Osteocyte (in vitro differentiated cells): ENCODE results near the gene TTLL10. TPM values are rescaled to one million over a fixed set of nuclear protein-coding genes. Genes with fewer than 3 reads are reported as not detected.

ENCODE experiments used
- DNase-seq: peaks from one replicate; pipeline ENCODE4 v3.0.0; 2021; ENCODE audit warnings: mixed read lengths; ENCODE audit not compliant: unreplicated experiment; ENCODE audit errors: extremely low spot score
- H3K27ac Mint-ChIP-seq: one replicate; pipeline ENCODE4 v1.8.0; 2021; ENCODE audit warnings: mild to moderate bottlenecking, mixed read lengths; ENCODE audit not compliant: unreplicated experiment
- H3K27me3 Mint-ChIP-seq: one replicate; pipeline ENCODE4 v1.8.0; 2021; ENCODE audit warnings: mixed read lengths; ENCODE audit not compliant: unreplicated experiment
- H3K36me3 Mint-ChIP-seq: one replicate; pipeline ENCODE4 v1.8.0; 2021; ENCODE audit warnings: mixed read lengths; ENCODE audit not compliant: unreplicated experiment
- H3K4me1 Mint-ChIP-seq: one replicate; pipeline ENCODE4 v1.8.0; 2021; ENCODE audit warnings: mixed read lengths; ENCODE audit not compliant: unreplicated experiment
- H3K4me3 Mint-ChIP-seq: one replicate; pipeline ENCODE4 v1.8.0; 2021; ENCODE audit warnings: mild to moderate bottlenecking, moderate library complexity, mixed read lengths; ENCODE audit not compliant: unreplicated experiment
- H3K9me3 Mint-ChIP-seq: one replicate; pipeline ENCODE4 v1.8.0; 2021; ENCODE audit warnings: mixed read lengths; ENCODE audit not compliant: unreplicated experiment
- CTCF ChIP-seq: fragments of 200-600 bp; sonication (generic); IDR thresholded peaks from 2 replicates; pipeline ENCODE4 v1.5.0; 2021; ENCODE audit warnings: antibody characterized with exemption, mild to moderate bottlenecking, moderate library complexity
- total RNA-seq: library from RNA; stranded (reverse); gene quantifications from 2 replicates; pipeline ENCODE4 v1.2.1, GENCODE V29; 2021

Gene TTLL10
- total RNA-seq, 1 donor from 2014 or later, result not detected

DNA sequence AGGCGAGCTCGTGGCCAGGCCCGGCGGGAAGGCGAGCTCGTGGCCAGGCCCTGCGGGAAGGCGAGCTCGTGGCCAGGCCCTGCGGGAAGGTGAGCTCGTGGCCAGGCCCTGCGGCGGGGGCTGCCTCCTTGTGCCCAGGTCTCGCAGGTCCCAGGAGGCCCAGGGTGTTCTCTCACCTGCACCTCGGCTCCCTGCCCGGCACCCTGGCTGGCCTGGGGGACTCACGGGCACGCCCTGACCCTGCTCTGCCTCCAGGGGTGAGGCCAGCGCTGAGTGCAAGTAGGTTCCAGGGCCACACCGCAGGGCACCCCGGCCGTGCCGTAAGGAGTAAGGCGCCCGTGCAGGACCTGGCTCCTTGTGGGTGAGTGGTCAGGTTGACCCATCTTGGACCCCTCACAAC lies 53.7 kb downstream of the TTLL10 start:
- no peak overlapping the region for H3K4me3 Mint-ChIP-seq

GRCh38 chr1:1228187-1228586 lies 54.5 kb downstream of the TTLL10 start:
- Mint-ChIP-seq H3K4me3 (no peak overlapping the region), H3K27ac (no peak overlapping the region), H3K36me3 (peaks cover 16% of the 10 kb centered on the region), H3K9me3 (no peaks in the 10 kb centered on the region), H3K4me1 (peaks cover 17% of the 10 kb centered on the region), H3K27me3 (no peaks in the 10 kb centered on the region)
- no peak for TF ChIP-seq CTCF
- DNase-seq, result no peak

More for the DNA sequence above, 53.7 kb downstream of the TTLL10 start:
- H3K4me1 Mint-ChIP-seq, result peaks cover 17% of the 10 kb centered on the region
- no peaks in the 10 kb centered on the region for H3K27me3 Mint-ChIP-seq
- no peak for TF ChIP-seq CTCF
- peaks cover 22% of the 10 kb centered on the region for H3K36me3 Mint-ChIP-seq
- no peak for DNase-seq
- no peaks in the 10 kb centered on the region for H3K9me3 Mint-ChIP-seq
- no peak overlapping the region for H3K27ac Mint-ChIP-seq

- no peak overlapping the region for H3K4me3 Mint-ChIP-seq
- TF ChIP-seq CTCF, result no peak
- H3K4me1 Mint-ChIP-seq, result peaks cover 21% of the 10 kb centered on the region
- H3K27ac Mint-ChIP-seq, result no peak overlapping the region
- H3K36me3 Mint-ChIP-seq, result peaks cover 15% of the 10 kb centered on the region
- H3K27me3 Mint-ChIP-seq, result no peaks in the 10 kb centered on the region
- no peaks in the 10 kb centered on the region for H3K9me3 Mint-ChIP-seq
- no peak for DNase-seq
Measured at GRCh38 chr1:1228596-1229321, 55.1 kb downstream of the TTLL10 start.

DNA sequence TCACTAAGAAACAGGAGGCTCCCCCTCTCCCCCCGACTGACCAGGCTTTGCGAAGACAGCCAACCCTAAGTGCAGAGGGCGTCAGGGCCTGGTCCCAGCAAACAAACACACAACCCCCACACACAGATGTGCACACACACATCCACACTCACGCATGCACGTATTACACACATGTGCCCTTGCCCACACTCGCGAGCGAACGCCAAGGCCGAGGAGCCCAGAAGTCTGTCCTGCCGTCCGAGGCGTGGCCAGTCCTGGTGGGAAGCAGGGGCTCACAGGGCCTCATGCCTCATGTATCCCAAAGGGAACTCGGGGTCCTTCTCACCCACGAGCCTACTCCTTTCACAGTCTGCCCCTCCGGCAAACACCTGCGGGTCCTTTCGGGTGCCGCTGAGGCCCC lies 56.1 kb downstream of the TTLL10 start:
- Mint-ChIP-seq H3K36me3 (peaks cover 14% of the 10 kb centered on the region), H3K4me1 (peaks cover 31% of the 10 kb centered on the region), H3K9me3 (no peaks in the 10 kb centered on the region), H3K4me3 (peak overlapping the region; percentile 36), H3K27me3 (no peaks in the 10 kb centered on the region), H3K27ac (peak overlapping the region; percentile 5)
- DNase-seq, result no peak
- no peak for TF ChIP-seq CTCF

GRCh38 chr1:1230656-1231399 lies 57.1 kb downstream of the TTLL10 start:
- Mint-ChIP-seq H3K9me3 (no peaks in the 10 kb centered on the region), H3K36me3 (peaks cover 10% of the 10 kb centered on the region), H3K4me1 (peaks cover 31% of the 10 kb centered on the region), H3K4me3 (peak overlapping the region; percentile 87), H3K27ac (peak overlapping the region; percentile 92), H3K27me3 (no peaks in the 10 kb centered on the region)
- no peak for DNase-seq
- peak; percentile 47 for TF ChIP-seq CTCF
